Muscle layer of colon (tissue), 2 donors: Measurements from ENCODE around the gene SPDYE1.
"Not testable (repeated sequence)": the region's sequence is repeated elsewhere in the genome, so short reads cannot be mapped to it uniquely, and the experiment has no call there.

Experiments used
- H3K27ac ChIP-seq: one replicate; pipeline ENCODE4 v1.7.0; 2013; ENCODE audit warnings: low read depth, mild to moderate bottlenecking, low read length, moderate library complexity
- H3K27me3 ChIP-seq, 2 donors: one replicate each; pipeline ENCODE4 v1.7.0; 2013; ENCODE audit warnings: low read length in 2 of 2, mild to moderate bottlenecking in 2 of 2; ENCODE audit not compliant: insufficient read depth in 2 of 2, control insufficient read depth in 1 of 2
- H3K36me3 ChIP-seq: one replicate; pipeline ENCODE4 v1.7.0; 2013; ENCODE audit warnings: mild to moderate bottlenecking, low read length; ENCODE audit not compliant: insufficient read depth
- H3K4me1 ChIP-seq: one replicate; pipeline ENCODE4 v1.7.0; 2013; ENCODE audit warnings: mild to moderate bottlenecking, low read length; ENCODE audit not compliant: insufficient read depth
- H3K4me3 ChIP-seq, 2 donors: one replicate each; pipeline ENCODE4 v1.7.0; 2013; ENCODE audit warnings: low read length in 2 of 2, low read depth in 1 of 2, mild to moderate bottlenecking in 1 of 2, moderate library complexity in 1 of 2
- H3K9ac ChIP-seq: one replicate; pipeline ENCODE4 v1.7.0; 2013; ENCODE audit warnings: low read length
- H3K9me3 ChIP-seq: one replicate; pipeline ENCODE4 v1.7.0; 2013; ENCODE audit warnings: mild to moderate bottlenecking, low read length
- donor health status: abdominal sarcoma.
- donor health status: Adenocarcinoma of cecum.

Gene SPDYE1

DNA sequence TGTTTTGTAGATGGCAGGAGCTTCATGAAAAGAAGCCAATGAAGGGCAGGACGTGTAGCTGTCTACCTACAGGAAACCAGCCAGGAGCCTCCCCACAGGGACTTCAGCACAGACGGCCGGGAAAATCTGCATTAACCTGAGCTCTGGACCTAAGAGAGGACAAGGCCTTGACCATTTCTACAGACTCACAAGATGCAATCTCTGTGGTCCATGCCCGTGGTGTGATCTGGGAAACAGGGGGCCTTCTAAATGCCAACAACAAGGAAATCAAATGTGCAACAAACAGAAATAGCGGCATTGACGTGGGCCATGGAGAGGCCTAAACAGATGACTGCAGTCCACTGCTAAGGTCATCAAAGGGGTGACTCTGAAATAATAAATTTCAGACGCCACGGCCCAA is 14.4 kb downstream of the SPDYE1 start:
- not testable (repeated sequence) for H3K9me3 ChIP-seq, H3K9ac ChIP-seq, H3K27ac ChIP-seq, H3K4me3 ChIP-seq, H3K4me1 ChIP-seq, H3K27me3 ChIP-seq, H3K36me3 ChIP-seq

DNA sequence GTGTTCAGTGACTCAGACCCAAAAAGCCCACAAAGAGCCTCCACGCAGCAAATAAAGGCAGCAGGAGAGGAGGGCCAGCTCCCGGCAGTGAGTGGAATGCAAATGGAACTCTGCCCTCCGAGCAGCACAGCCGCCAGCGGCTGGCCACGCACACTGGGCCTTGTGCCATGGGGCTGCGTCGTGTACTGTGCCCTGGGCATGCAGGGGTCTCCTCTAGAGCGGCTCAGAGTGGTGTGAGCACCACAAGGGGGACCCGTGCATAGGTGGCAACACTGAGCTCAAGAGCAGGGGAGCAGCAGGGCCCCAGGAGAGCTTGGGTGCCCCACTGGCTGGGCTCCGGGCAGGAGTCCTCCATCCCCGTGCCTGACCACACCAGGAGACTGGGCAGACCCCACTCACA is 17.4 kb downstream of the SPDYE1 start:
- H3K4me1 ChIP-seq, H3K27ac ChIP-seq, H3K36me3 ChIP-seq: not testable (repeated sequence)

DNA sequence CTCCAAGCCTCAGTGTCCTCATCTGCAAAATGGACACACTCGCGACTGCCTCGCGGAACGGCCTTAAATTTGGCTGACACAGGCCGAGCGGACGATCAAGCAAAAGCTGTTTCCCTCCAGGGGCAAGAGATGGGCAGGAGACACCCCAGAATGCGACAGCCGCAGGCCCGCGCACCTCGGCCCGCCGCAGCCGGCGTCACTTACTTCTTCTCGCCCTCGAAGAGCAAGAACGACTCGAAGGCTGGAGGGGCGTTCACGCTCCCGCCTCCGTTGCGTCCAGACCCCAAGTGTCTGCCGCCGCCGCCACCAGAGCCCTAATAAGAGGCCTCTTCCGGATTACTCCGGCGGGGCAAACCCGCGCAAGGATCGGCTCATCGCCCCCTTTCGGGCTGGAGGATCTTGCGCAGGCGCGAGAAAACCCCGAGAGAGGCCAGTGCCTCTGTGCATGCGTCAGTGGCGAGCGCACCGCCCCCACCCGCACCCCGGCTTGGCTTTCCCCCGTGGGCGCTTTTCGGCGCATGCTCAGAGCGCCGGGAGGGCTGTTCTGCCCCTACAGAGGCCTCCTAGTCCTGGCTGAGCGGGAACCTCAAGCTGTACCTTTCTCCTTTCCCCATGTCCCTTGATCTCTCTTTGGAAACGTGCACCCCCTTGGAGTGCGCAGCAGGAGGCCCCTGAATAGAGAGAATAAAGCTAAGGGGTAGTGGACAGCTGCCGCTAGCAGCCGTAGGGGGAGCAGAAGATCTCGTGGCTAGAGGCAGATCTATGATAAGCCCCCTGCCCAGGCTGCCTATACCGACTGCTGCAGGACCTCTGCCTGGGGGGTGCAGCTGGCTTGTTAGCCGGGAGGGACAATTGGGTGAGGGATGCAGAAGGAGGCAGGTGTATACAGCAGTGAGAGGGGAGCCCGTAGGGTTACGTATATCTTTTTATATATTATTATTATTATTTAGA is 21.4 kb downstream of the SPDYE1 start:
- not testable (repeated sequence) for H3K36me3 ChIP-seq, H3K27me3 ChIP-seq, H3K9me3 ChIP-seq, H3K27ac ChIP-seq, H3K4me1 ChIP-seq
- Histone ChIP-seq H3K4me3 (peak overlapping the region; percentile 64 to 70), H3K9ac (peak overlapping the region; percentile 61)

More for the DNA sequence above, 17.4 kb downstream of the SPDYE1 start:
- H3K27me3 ChIP-seq, H3K9me3 ChIP-seq, H3K4me3 ChIP-seq, H3K9ac ChIP-seq: not testable (repeated sequence)

GRCh38 chr7:44019825-44020224 is 22.1 kb downstream of the SPDYE1 start:
- H3K9me3 ChIP-seq, H3K4me3 ChIP-seq, H3K36me3 ChIP-seq, H3K27me3 ChIP-seq, H3K9ac ChIP-seq, H3K27ac ChIP-seq, H3K4me1 ChIP-seq: not testable (repeated sequence)

GRCh38 chr7:44022069-44022468 is 24.4 kb downstream of the SPDYE1 start:
- not testable (repeated sequence) for H3K4me1 ChIP-seq, H3K9me3 ChIP-seq, H3K27me3 ChIP-seq, H3K27ac ChIP-seq, H3K9ac ChIP-seq, H3K4me3 ChIP-seq, H3K36me3 ChIP-seq

DNA sequence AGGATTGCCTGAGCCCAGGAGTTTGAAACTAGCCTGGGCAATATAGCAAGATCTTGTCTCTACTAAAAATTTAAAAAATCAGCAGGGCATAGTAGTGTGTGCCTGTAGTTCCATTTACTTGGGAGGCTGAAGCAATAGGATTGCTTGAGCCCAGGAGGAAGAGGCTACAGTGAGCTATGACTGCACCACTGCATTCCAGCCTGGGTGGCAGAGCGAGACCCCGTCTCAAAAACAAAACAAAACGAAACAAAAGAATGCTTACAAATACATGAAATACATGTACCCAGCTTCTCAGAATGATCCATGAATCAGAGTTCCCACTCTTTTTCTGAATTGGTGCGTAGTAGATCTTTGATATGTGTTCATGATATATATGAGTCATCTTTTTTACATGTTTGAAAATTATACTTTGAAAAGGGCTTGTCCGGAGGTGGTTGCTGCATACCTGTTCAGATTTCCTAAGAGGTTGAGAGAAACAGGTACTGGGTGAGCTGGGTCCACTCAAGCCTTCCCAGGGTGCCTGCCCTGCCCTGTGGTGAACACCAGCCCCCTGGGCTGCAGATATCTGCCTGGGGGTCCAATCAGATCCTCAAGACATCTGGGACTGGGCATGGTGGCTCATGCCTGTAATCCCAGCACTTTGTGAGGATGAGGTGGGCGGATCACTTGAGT is 25.2 kb downstream of the SPDYE1 start:
- not testable (repeated sequence) for H3K27me3 ChIP-seq, H3K9ac ChIP-seq, H3K4me1 ChIP-seq, H3K36me3 ChIP-seq, H3K9me3 ChIP-seq, H3K4me3 ChIP-seq, H3K27ac ChIP-seq

DNA sequence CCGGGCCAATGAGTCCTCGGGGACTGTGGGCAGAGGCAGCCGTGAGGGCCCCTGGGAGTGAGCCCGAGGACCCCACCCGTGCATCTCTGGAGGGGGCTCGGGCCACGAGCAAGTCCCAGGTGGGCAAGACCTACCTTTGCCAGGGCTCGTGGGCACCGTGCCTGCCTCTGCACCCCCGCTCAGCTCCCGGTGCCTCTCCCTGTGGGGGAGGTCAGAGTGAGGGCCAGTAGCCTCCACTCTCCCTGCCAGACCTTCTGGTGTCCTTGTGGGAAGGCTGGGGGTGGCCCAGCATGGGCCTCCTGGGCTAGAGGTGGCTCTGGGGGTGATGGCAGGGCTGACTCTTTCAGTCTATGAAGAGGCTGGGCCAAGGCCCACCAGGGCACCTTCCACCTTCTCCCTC is 31.7 kb downstream of the SPDYE1 start:
- not testable (repeated sequence) for H3K9ac ChIP-seq, H3K9me3 ChIP-seq, H3K27me3 ChIP-seq, H3K27ac ChIP-seq, H3K36me3 ChIP-seq, H3K4me3 ChIP-seq, H3K4me1 ChIP-seq

- not testable (repeated sequence) for H3K9ac ChIP-seq, H3K9me3 ChIP-seq, H3K4me1 ChIP-seq, H3K27me3 ChIP-seq, H3K36me3 ChIP-seq, H3K4me3 ChIP-seq, H3K27ac ChIP-seq
These were observed 32.3 kb downstream of the SPDYE1 start for GRCh38 chr7:44030029-44030428.

GRCh38 chr7:44031319-44031718 is 33.6 kb downstream of the SPDYE1 start:
- not testable (repeated sequence) for H3K4me1 ChIP-seq, H3K9ac ChIP-seq, H3K9me3 ChIP-seq, H3K27me3 ChIP-seq, H3K36me3 ChIP-seq, H3K27ac ChIP-seq, H3K4me3 ChIP-seq

GRCh38 chr7:44032031-44032430 is 34.3 kb downstream of the SPDYE1 start:
- not testable (repeated sequence) for H3K9me3 ChIP-seq, H3K4me3 ChIP-seq, H3K9ac ChIP-seq, H3K27ac ChIP-seq, H3K27me3 ChIP-seq, H3K36me3 ChIP-seq, H3K4me1 ChIP-seq

DNA sequence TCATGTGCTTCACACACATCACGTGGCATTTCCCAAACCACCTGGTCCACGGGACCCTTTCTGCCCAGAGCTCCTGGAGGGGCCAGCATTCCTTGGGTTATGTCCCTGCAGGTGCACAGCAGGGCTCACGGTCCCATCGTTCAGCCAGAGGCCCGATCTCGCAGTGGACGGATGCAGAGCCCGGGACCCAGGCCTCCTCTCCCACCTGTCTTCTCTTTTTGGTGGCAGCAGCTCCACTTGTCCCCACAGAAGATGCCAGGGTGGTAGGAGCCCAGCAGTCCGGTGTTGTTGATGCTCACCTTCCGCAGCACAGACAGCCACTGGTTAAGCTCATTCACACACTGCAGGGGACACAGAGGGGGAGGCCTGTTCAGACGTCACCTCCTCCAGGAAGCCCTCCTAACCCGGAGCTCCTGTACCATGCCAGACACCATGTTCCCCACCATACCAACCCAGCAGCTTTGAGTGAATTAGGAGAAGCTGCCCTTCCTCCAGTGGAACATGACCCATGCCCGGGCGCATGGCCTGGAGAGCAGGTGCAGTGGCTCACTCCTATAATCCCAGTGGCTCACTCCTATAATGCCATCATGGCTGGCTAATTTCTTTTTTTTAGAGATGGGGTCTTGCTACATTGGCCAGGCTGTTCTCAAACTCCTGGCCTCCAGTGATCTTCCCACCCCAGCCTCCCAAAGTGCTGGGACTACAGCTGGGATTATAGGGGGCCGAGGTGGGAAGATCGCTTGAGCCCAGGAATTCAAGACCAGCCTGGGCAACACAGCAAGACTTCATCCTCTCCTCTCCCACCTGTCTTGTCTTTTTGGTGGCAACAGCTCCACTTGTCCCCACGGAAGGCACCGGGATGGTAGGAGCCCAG is 36.5 kb downstream of the SPDYE1 start:
- H3K4me1 ChIP-seq, H3K27ac ChIP-seq, H3K36me3 ChIP-seq, H3K9me3 ChIP-seq, H3K27me3 ChIP-seq, H3K4me3 ChIP-seq, H3K9ac ChIP-seq: not testable (repeated sequence)
